GM19397 (cell line): ENCODE data around the gene TADA1.
"Not testable (repeated sequence)": the region's sequence is repeated elsewhere in the genome, so short reads cannot be mapped to it uniquely, and the experiment has no call there.

Experiments
- ATAC-seq: cut with Tn5 transposase; IDR thresholded peaks from one replicate; pipeline ENCODE4 v1.9.1; 2021; ENCODE audit warnings: mild to moderate bottlenecking, moderate library complexity; ENCODE audit not compliant: unreplicated experiment

Gene TADA1

GRCh38 chr1:166895766-166896165 lies 19.7 kb upstream of the TADA1 start:
- ATAC-seq = no peak

- ATAC-seq = no peak
Measured at GRCh38 chr1:166889776-166890175, 13.7 kb upstream of the TADA1 start.

DNA sequence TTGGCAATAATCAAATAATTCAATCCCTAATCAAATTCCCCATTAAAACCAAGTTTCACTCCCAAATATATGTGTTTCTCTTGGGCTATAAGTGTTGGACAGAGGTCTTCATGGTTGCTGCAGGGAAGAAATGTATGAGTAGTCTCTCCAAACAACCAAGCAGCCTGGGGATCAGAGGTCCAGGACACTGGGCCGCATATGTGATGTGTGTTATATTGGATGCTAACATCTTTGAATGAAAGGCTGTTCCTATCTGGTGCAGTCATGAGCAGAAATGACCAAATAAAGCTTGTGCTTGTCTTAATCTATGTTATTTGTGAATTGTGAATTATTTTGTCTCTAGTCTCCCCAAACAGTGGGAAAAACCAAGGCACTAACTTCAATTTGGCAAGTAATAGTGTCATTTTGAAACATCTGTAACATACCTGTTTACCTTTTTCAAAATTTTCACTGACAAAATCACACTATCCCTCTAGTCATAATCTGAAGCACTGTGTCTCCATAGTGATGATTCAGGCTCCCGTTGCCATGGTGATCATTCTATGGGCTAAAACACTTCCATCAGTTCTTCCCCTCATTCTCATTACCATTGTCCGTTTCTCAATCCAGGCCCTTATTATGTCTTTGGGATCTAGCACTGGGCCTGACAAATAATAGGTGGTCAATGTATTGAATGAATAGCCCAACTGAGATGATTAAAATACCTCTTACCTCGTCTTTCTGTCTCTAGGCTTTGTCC lies 12.5 kb upstream of the TADA1 start:
- no peak for ATAC-seq

DNA sequence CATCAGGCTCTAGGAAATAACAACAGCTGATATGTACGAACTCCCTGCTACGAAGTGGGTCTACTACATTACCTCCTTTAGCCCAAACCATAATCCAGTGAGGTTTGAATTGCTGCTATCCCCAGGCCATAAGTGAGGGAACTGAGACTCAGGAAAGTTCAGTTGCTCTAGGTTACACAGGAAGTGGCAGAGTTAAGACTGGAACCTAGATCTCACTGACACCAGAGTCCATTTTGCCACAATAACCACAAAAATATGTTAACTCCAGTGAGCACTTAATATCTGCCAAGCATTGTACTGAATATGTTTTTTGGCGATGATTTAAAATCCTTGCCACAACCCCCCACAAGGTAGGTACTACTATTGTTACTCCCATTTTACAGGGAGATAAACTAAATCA lies 8.9 kb upstream of the TADA1 start:
- ATAC-seq = no peak

DNA sequence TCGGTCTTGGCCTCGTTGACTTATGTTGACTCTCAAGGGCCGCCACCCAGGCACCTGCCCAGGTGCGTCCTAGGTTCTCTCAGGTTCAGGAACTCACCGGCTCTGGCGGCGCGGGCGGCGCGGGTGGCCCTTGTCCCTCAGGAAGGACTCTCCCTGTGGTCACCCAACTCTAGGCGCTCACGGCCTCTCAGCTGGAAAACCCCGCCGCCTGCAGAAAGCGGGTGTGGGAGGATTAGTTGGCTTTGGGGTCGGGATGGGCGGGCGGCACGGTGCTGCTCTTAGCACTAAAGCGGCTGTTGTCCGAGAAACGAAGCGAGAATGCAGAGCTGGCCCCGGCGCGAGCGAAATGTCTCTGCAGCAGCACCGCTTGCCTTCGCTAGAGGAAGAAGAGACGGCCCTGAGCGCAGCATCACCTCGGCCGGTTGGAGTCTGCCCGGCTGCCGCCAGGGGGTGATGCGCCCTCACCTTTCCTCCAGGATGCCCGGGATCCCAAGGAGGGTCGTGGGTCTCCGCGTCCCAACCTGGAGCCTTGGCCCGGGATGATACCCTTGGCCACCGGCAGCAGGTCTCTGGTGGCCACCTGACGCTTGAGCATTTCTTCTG lies 8.1 kb upstream of the TADA1 start:
- no peak for ATAC-seq

DNA sequence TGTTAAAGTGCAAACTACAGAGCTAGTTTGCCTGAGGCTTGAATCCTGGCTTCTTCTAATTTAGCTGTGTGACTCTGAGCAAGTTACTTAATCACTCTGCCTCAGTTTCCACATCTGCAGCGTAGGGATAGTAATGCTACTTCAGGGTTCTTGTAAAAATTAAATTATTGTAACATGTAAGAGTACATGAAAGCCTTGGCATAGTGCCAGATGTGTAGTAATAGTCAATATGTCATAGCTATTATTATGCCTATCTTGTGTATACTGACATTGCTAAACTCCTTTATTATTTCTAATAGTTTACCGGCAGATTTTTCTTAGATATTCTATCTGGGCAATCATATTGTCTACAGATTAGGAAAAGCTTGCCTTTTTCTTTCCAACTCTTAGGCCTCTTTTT lies 6.8 kb upstream of the TADA1 start:
- no peak for ATAC-seq

DNA sequence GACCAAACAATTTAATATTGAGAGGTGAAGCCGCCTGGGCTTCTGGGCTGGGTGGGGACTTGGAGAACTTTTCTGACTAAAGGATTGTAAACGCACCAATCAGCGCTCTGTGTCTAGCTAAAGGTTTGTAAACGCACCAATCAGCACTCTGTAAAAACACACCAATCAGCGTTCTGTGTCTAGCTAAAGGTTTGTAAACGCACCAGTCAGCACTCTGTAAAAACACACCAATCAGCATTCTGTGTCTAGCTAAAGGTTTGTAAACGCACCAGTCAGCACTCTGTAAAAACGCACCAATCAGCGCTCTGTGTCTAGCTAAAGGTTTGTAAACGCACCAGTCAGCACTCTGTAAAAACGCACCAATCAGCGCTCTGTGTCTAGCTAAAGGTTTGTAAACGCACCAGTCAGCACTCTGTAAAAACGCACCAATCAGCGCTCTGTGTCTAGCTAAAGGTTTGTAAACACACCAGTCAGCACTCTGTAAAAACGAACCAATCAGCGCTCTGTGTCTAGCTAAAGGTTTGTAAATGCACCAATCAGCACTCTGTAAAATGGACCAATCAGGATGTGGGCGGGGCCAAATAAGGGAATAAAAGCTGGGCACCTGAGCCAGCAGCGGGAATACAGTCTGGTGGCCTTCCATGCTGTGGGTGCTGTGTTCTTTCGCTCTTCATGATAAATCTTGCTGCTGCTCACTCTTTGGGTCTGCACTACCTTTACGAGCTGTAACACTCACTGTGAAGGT lies 2.3 kb upstream of the TADA1 start:
- ATAC-seq = not testable (repeated sequence)

GRCh38 chr1:166876540-166876838 lies 425 bp upstream of the TADA1 start:
- no peak for ATAC-seq

- no peak for ATAC-seq
Measured at GRCh38 chr1:166875302-166875733, 746 bp downstream of the TADA1 start.

- ATAC-seq = no peak
Measured at GRCh38 chr1:166874464-166874863, 1.6 kb downstream of the TADA1 start.

DNA sequence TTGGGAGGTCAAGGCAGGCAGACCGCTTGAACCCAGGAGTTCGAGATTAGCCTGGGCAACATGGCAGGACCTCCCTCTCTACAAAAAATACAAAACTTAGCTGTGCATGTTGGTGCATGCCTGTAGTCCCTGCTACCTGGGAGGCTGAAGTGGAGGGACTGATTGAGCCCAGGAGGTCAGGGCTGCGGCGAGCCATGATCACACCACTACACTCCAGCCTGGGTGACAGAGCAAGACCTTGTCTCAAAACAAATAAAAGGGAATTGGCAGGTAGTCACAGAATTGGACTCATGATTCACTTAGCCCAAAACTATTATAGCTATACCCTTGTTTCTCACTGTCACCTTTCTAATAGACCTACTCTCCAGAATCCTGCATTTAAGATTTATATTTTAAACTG lies 5.5 kb downstream of the TADA1 start:
- no peak for ATAC-seq

DNA sequence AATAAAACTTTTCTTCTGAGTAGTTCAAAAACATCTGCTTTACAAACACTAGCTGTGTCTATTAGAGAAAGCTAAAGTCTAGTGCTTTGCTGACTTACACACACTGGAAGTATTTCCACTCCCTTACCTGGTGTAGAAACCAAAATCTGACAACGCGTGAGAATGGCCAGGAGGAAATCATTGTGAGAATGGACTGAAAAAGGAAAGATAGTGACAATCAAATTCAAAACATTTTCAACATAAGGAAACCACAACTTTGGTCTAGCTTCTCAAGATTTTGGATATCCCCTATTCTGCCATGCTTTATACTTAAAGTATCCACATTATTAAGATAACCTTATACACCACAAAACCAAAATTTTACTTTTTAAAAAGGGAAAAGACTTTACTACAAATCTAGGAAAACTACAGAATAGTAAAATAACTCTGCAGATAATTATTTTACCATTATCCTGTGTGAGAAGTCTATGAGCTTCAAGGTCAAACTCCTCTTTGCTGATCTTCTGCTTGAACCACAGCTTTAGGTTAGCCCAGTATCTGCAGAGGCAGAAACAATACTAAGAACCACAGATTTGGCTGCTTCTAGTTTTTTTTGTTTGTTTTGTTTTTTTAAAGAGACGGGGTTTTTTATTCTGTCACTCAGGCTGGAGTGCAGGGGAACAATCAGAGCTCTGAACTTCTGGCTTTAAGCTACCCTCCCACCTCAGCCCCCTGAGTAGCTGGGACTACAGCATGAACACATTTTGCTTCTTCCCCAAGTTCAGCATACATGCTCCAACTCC lies 6.6 kb downstream of the TADA1 start:
- ATAC-seq = no peak

GRCh38 chr1:166868639-166869038 lies 7.4 kb downstream of the TADA1 start:
- no peak for ATAC-seq

DNA sequence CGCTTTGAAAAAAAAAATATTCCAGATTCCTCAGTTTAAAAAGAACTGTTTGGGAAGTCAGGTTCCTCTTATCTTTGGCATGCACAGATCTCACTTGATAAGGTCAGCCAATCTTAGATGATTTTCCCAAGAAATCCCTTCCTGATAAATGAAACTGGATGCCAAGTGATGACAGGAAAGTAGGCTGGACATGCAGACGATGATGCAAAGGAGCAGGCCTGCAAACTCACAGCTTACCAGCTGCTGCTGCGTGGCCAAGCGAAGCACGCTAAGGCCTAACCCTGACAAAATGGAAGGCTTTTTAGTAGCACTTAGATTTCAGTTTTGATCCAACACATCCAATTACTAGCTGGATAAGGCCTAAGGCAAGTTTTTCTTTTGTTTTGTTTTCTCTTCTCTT lies 10.1 kb downstream of the TADA1 start:
- no peak for ATAC-seq

DNA sequence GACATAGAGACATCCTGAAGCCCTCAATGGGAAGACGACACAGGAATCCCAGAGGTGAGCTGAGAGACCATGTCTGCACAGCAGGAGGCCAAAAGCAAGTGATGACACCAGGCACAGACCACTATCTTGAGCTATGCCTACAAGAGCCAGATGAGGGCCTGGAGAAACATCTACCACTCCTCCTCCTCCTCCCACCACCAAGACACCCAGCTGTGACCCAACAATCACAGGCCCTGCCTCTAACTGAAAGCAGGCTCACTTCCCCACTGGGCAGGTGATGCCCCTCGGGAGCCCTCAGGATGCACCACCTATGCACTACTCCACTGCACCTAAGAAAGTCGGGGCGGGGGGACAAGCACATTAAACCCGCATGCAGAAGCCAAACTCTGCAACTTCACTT lies 16.5 kb downstream of the TADA1 start:
- ATAC-seq = no peak

DNA sequence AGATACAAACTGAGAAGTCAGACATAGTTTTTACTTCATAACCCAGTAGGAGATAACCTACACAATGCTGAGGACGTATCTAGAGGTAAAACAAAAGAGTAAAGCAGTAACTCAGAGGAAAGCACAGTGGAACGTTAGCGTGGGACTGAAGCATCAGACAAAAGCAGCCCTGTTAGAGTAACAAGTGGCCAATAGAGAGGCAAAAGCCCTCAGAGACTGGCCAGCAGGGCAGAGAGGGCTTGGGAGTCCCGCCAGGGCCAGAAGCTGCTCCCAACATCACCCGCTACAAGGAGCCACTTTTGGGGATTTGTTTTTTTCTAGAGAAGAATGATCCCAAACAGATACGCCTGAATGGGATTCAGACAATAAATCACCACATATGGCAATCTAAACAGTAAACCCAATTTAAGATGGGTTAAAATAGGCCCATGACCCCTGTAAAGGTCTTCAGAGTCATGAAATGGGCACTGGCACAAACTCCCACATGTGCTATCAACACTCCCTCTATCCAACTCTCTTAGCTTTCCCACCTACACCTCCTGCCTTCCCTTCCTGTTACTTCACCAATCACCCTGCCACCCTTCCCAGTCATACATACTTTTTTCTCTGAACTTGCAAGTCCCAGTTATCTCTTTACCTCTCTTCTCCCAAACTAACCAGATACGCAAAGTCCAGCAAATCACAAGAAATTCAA lies 17.2 kb downstream of the TADA1 start:
- no peak for ATAC-seq

DNA sequence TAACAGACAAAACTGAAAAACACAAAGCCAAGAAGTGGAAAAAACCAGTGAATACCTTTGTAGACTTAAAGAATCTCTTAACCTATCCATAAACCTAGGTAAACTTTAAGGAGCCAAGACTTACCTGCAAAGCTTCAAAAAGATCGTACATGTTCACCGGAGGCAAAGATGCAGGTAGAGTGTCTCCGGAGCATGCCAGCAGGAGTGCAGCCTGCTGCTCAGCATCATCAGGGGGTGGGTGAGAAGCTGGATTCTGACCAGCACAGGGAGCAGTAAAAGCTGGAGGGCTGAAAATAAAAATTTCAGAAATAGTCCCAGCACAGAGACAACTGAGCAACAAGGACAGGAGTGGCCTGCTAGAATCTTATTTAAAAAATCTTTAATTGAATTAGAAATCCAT lies 18.1 kb downstream of the TADA1 start:
- ATAC-seq = no peak

DNA sequence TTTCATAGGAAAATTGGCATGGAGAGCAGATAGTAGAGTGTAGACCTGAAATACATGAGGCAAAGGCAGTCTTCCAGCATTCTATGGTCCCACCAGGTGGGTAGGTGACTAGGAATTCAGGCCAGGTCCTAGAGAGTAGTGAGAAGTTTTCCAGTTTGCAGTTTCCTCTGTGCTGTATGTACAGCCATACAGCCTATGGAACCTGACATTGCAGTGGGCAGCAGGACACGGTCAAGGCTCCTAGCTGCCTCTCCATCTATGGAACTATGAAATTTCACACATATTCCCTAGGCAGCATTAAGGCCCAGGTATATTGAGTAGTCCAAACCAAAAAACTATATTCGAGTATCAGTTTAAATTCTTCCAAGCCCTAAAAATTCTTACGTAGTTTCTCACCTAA lies 20.5 kb downstream of the TADA1 start:
- no peak for ATAC-seq

DNA sequence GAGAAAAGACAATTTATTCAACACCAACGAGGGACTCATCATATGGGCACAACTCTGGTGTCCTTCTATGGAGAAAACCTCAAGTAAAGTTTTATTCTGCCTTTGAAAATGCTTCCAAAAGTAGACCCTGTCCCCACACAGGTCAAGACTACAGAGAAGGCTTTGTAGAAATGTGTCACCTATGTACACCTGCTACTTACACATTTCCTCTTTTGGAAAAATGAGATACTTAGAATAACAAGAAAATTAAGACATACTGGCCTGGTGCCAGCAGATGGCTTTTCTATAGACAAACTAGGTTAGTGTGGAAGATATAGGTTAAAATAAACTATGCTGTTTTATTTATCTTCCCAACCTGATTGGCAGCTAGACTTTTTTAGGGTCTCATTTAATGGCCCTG lies 23.1 kb downstream of the TADA1 start:
- ATAC-seq = no peak

DNA sequence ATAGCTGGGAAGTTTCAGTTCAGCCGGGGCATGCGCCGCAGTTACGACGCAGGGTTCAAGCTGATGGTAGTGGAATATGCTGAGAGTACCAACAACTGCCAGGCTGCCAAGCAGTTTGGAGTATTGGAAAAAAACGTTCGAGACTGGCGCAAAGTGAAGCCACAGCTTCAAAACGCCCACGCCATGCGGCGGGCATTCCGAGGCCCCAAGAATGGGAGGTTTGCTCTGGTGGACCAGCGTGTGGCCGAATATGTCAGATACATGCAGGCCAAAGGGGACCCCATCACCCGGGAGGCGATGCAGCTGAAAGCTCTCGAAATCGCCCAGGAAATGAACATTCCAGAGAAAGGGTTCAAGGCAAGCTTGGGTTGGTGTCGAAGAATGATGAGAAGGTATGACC lies 26.9 kb downstream of the TADA1 start:
- ATAC-seq = no peak

GRCh38 chr1:166848193-166848592 lies 27.9 kb downstream of the TADA1 start:
- ATAC-seq = no peak
